ENCODE data around the gene DUSP16. TPM values are rescaled to one million over a fixed set of nuclear protein-coding genes. Genes with fewer than 3 reads are reported as not detected.

The DUSP16 gene
- total RNA-seq, 1 donor from 2014 or later = 51.2 TPM

GRCh38 chr12:12447837-12448236 is 114.8 kb downstream of the DUSP16 start:
- Mint-ChIP-seq H3K4me3 (no peak overlapping the region), H3K36me3 (ENCODE audit: low read depth) (peaks cover 10% of the 10 kb centered on the region), H3K27ac (no peak overlapping the region), H3K9me3 (no peaks in the 10 kb centered on the region), H3K27me3 (no peaks in the 10 kb centered on the region), H3K4me1 (peaks cover 29% of the 10 kb centered on the region)
- no peak for DNase-seq
- intact Hi-C loops (cut with micrococcal nuclease) = no loop called here

DNA sequence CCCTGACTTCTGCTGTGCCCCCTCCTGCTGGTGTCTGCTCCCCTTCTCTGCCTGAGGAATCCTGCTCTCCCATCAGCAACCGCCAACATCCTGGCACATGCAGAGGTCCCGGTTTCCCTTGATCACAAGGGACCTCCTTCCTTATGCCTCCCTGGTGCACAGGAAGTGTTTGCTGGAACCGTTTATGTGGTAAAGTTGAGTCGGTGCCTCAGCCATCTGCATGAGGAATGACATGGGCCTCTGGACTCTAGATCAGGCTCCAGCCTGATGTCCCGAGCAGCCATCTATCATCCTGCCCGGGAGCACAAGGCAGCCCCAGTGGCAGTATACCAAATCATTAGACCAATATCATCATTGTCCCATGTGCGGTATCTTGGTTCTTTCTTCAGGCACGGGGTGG is 115.4 kb downstream of the DUSP16 start:
- no peaks in the 10 kb centered on the region for H3K9me3 Mint-ChIP-seq
- H3K27me3 Mint-ChIP-seq = no peaks in the 10 kb centered on the region
- peaks cover 35% of the 10 kb centered on the region for H3K4me1 Mint-ChIP-seq
- H3K36me3 Mint-ChIP-seq (ENCODE audit: low read depth) = peaks cover 10% of the 10 kb centered on the region
- no peak overlapping the region for H3K4me3 Mint-ChIP-seq
- intact Hi-C loops (cut with micrococcal nuclease) = no loop called here
- no peak for DNase-seq
- H3K27ac Mint-ChIP-seq = peak overlapping the region; percentile 7

GRCh38 chr12:12446786-12447185 is 115.9 kb downstream of the DUSP16 start:
- Mint-ChIP-seq H3K27me3 (no peaks in the 10 kb centered on the region), H3K36me3 (ENCODE audit: low read depth) (peaks cover 10% of the 10 kb centered on the region), H3K4me1 (peaks cover 39% of the 10 kb centered on the region), H3K9me3 (no peaks in the 10 kb centered on the region), H3K4me3 (no peak overlapping the region), H3K27ac (no peak overlapping the region)
- intact Hi-C loops (cut with micrococcal nuclease) = no loop called here
- no peak for DNase-seq

DNA sequence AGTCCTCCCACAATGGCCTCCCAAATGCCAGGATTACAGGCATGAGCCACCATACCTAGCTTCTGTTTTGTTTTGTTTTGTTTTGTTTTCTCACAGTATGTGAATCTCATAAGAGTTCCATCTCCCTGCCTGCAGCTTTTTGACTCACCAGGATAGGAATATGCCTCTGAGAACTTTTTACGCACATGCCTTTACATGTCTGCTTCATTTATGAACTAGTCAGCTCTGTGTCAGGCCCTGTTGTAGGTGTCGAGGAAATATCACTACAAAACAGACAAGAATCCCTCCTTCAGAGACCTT is 116.8 kb downstream of the DUSP16 start:
- Mint-ChIP-seq H3K27ac (no peak overlapping the region), H3K27me3 (no peaks in the 10 kb centered on the region), H3K4me1 (peaks cover 49% of the 10 kb centered on the region), H3K4me3 (no peak overlapping the region), H3K9me3 (no peaks in the 10 kb centered on the region), H3K36me3 (ENCODE audit: low read depth) (peaks cover 11% of the 10 kb centered on the region)
- DNase-seq = no peak
- intact Hi-C loops (cut with micrococcal nuclease) = no loop called here

DNA sequence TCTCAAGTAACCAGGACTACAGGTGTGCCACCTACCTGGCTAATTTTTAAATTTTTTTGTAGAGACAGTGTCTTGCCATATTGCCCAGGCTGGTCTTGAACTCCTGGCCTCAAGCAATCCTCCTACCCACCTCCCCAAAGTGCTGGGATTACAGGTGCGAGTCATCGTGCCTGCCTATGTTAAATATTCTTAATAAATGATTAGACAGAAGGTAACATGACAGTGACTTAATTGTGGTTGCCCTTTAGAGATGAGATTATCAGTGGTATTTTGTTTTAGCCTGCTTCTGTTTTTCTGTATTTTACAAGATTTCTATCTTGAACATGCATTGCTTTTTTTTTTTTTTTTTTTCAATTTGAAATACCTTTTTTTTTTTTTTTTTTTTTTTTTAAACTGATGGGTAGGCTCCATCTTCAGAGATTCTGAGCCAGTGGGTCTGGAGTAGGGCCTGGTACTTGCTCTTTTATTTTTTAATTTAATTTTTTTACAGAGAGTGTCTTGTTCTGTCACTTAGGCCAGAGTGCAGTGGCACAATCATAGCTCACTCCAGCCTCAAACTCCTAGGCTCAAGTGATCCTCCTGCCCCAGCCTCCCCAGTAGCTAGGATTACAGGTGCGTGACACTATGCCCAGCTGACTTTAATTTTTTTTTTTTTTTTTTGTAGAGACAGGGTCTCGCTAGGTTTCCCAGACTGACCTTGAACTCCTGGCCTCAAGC is 117.3 kb downstream of the DUSP16 start:
- intact Hi-C loops (cut with micrococcal nuclease) = no loop called here
- H3K9me3 Mint-ChIP-seq = no peaks in the 10 kb centered on the region
- H3K27ac Mint-ChIP-seq = no peak overlapping the region
- H3K27me3 Mint-ChIP-seq = no peaks in the 10 kb centered on the region
- H3K36me3 Mint-ChIP-seq (ENCODE audit: low read depth) = peaks cover 13% of the 10 kb centered on the region
- no peak for DNase-seq
- H3K4me1 Mint-ChIP-seq = peaks cover 54% of the 10 kb centered on the region
- no peak overlapping the region for H3K4me3 Mint-ChIP-seq

DNA sequence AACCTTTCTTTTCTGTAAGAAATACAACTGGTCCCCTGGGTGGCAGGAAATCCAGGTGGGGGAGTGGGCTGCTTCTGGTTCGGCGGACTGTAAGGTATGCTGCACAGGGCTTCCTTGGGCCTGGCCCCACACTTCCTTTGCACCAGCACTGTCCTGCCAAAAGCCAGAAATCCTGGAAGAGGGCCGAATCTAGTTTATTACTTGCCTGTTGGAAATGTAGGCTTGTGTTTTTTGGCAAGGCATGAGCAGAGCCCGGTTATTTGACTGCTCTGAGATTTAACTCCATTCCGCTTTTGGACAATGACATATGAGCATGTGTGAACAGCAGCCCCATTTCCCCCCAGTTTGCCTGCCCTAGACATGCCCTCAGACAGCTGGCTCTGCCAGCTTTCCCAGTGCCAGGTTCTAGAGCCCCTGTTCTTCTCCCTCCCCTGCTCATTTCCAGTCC is 119.2 kb downstream of the DUSP16 start:
- Mint-ChIP-seq H3K27me3 (no peaks in the 10 kb centered on the region), H3K4me3 (no peak overlapping the region), H3K4me1 (peaks cover 64% of the 10 kb centered on the region), H3K36me3 (ENCODE audit: low read depth) (peaks cover 23% of the 10 kb centered on the region), H3K27ac (peak overlapping the region; percentile 91), H3K9me3 (no peaks in the 10 kb centered on the region)
- no peak for DNase-seq
- intact Hi-C loops (cut with micrococcal nuclease) = loop anchor here (5.0 kb wide), 1 partner anchor 274 kb away; the partner anchor contains the start of gene CDKN1B

GRCh38 chr12:12442548-12443071 is 120.1 kb downstream of the DUSP16 start:
- Mint-ChIP-seq H3K27me3 (no peaks in the 10 kb centered on the region), H3K27ac (peak overlapping the region; percentile 91), H3K4me1 (peaks cover 64% of the 10 kb centered on the region), H3K9me3 (no peaks in the 10 kb centered on the region), H3K36me3 (ENCODE audit: low read depth) (peaks cover 31% of the 10 kb centered on the region), H3K4me3 (peak overlapping the region; percentile 21)
- no peak for DNase-seq
- intact Hi-C loops (cut with micrococcal nuclease) = loop anchor here (1.0 to 5.0 kb wide), 9 partner anchors 14 to 433 kb away; partner anchors contain the start of genes CDKN1B and DUSP16

- peaks cover 58% of the 10 kb centered on the region for H3K4me1 Mint-ChIP-seq
- peaks cover 5% of the 10 kb centered on the region for H3K9me3 Mint-ChIP-seq
These were observed 120.7 kb downstream of the DUSP16 start for GRCh38 chr12:12441843-12442461.

GRCh38 chr12:12441429-12441807 is 121.2 kb downstream of the DUSP16 start:
- H3K9me3 Mint-ChIP-seq = peaks cover 7% of the 10 kb centered on the region
- no peaks in the 10 kb centered on the region for H3K27me3 Mint-ChIP-seq
- peak overlapping the region; percentile 21 for H3K4me3 Mint-ChIP-seq
- DNase-seq = no peak
- peaks cover 54% of the 10 kb centered on the region for H3K4me1 Mint-ChIP-seq
- H3K27ac Mint-ChIP-seq = peak overlapping the region; percentile 91
- intact Hi-C loops (cut with micrococcal nuclease) = loop anchor here (5.0 kb wide), 1 partner anchor 276 kb away; the partner anchor contains the start of gene CDKN1B
- H3K36me3 Mint-ChIP-seq (ENCODE audit: low read depth) = peaks cover 38% of the 10 kb centered on the region

More at GRCh38 chr12:12441843-12442461, 120.7 kb downstream of the DUSP16 start:
- Mint-ChIP-seq H3K27ac (peak overlapping the region; percentile 91), H3K4me3 (peak overlapping the region; percentile 21), H3K27me3 (no peaks in the 10 kb centered on the region), H3K36me3 (ENCODE audit: low read depth) (peaks cover 37% of the 10 kb centered on the region)
- intact Hi-C loops (cut with micrococcal nuclease) = loop anchor here (1.0 to 5.0 kb wide), 9 partner anchors 14 to 433 kb away; partner anchors contain the start of genes CDKN1B and DUSP16
- DNase-seq = peak; percentile 88

DNA sequence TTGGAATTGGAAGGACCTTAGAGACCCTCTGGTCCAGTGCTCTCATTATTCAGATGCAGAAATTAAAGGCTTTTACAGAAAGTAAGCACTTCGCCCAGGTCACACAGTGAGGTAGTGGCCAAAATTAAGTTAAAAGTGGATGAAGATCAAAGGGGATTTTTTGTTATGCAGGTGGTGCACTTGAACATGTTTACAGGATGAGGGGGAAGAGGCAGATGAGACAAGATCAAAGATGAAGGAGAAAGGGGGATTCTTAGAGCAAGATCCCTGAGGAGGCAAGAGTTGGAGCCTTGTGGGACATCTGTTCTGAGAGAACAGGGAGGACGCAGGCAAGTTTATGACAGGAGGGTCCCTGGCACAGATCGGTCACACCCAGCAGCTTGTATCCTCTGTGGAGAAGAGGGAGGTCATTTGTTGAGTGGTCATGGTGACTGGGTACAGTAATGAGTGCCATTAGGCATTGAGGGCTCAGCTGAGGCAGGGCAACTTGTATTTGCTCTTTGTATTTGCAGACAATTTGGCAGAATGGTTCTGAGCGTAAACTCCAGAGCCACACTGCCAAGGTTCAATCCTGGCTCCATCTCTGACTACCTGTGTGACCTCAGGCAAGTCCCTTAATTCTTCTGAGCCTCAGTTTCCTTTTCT is 121.8 kb downstream of the DUSP16 start:
- Mint-ChIP-seq H3K4me1 (peaks cover 51% of the 10 kb centered on the region), H3K4me3 (peak overlapping the region; percentile 41), H3K36me3 (ENCODE audit: low read depth) (peaks cover 42% of the 10 kb centered on the region), H3K27ac (peak overlapping the region; percentile 91), H3K27me3 (no peaks in the 10 kb centered on the region), H3K9me3 (peaks cover 7% of the 10 kb centered on the region)
- no peak for DNase-seq
- intact Hi-C loops (cut with micrococcal nuclease) = loop anchor here (5.0 kb wide), 1 partner anchor 276 kb away; the partner anchor contains the start of gene CDKN1B

DNA sequence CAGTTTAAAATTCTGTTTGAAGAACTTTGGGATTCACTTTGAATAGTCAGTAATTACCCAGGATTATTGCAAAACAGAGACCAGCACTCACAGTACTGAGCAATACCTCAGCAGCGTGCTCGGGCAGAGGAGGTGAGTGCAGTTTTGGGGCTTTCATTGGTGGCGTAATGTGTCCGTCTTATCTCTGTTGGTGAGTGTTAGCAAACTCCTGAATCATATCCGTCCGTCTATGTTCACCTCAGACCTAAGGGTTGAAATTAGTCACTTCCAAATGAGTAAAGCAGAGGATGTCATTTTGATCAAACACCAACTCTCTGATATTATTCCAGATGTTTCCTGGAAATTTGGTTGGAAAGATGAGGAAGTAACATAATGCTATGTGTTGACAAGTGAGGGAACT is 123.0 kb downstream of the DUSP16 start:
- Mint-ChIP-seq H3K4me1 (peaks cover 53% of the 10 kb centered on the region), H3K9me3 (peaks cover 7% of the 10 kb centered on the region), H3K4me3 (peak overlapping the region; percentile 11), H3K36me3 (ENCODE audit: low read depth) (peaks cover 43% of the 10 kb centered on the region), H3K27ac (peak overlapping the region; percentile 91), H3K27me3 (no peaks in the 10 kb centered on the region)
- intact Hi-C loops (cut with micrococcal nuclease) = loop anchor here (5.0 kb wide), 2 partner anchors 57 to 278 kb away; partner anchors contain the start of gene CDKN1B
- DNase-seq = peak; percentile 82

DNA sequence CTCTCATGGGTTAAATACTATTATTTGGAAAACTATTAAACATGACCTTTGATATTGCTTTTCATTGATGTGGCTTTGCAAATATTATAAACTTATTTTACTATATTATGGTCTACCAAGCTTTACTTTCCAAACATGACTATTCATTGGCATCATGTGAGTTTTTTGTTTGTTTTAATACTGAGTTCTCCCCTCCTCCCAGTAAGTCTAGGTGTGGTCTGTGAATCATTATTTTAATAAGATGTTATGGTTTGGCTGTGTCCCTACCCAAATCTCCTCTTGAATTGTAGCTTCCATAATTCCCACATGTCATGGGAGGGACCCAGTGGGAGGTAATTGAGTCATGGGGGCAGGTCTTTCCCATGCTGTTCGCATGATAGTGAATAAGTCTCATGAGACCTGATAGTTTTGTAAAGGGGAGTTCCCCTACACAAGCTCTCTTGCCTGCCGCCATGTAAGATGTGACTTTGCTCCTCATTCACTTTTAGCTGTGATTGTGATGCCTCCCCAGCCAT is 125.8 kb downstream of the DUSP16 start:
- Mint-ChIP-seq H3K36me3 (ENCODE audit: low read depth) (peaks cover 43% of the 10 kb centered on the region), H3K27ac (no peak overlapping the region), H3K27me3 (no peaks in the 10 kb centered on the region), H3K4me3 (no peak overlapping the region), H3K4me1 (peaks cover 45% of the 10 kb centered on the region), H3K9me3 (peaks cover 7% of the 10 kb centered on the region)
- intact Hi-C loops (cut with micrococcal nuclease) = loop anchor here (5.0 kb wide), 1 partner anchor 55 kb away; no protein-coding TSS in a partner anchor
- DNase-seq = no peak

DNA sequence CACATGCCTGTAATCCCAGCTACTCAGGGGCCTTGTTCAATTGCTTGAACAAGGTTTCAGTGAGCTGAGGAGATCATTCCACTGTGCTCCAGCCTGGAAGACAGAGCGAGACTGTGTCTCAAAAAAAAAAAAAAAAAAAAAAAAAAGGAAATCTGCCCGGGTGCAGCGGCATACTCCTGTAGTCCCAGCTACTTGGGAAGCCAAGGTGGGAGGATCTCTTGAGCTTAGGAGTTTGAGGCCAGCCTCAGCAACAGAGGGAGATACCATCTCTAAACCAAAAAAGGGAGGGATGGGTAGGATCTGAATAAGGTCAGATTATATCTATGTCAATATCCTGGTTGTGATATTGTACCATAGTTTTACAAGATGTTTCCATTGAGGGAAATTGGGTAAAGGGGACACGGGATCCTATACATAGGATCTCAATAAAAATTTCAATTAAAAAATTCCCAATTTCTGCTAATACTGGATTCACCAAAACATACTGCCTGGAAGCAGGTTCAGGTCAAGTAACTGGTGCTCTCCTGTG is 129.4 kb downstream of the DUSP16 start:
- Mint-ChIP-seq H3K9me3 (peaks cover 7% of the 10 kb centered on the region), H3K27ac (no peak overlapping the region), H3K36me3 (ENCODE audit: low read depth) (peaks cover 29% of the 10 kb centered on the region), H3K27me3 (no peaks in the 10 kb centered on the region), H3K4me3 (no peak overlapping the region), H3K4me1 (peaks cover 33% of the 10 kb centered on the region)
- DNase-seq = no peak
- intact Hi-C loops (cut with micrococcal nuclease) = no loop called here

All from activated CD4-positive, alpha-beta T cell treated with anti-CD3 and anti-CD28 coated beads, Interleukin-2, amount 10 ng/mL, durations not matched to agents 24 days and 14 days (primary cell).